Measurements from ENCODE around the gene RXRB. TPM values are rescaled to one million over a fixed set of nuclear protein-coding genes. Genes with fewer than 3 reads are reported as not detected.

RXRB gene
- total RNA-seq, 4 donors from 2014 or later = 17.3 to 27.7 (median 24.8) TPM

- TF ChIP-seq CTCF (IDR thresholded peaks at IDR 0.05; ENCODE audit: low read depth) = no peak
Measured at GRCh38 chr6:33189164-33189563, 11.3 kb downstream of the RXRB start.

GRCh38 chr6:33187809-33188208, 12.7 kb downstream of the RXRB start:
- no peak for TF ChIP-seq CTCF (IDR thresholded peaks at IDR 0.05; ENCODE audit: low read depth)

- no peak for TF ChIP-seq CTCF (IDR thresholded peaks at IDR 0.05; ENCODE audit: low read depth)
Measured at GRCh38 chr6:33185654-33186187, 14.7 kb downstream of the RXRB start.

- TF ChIP-seq CTCF (IDR thresholded peaks at IDR 0.05; ENCODE audit: low read depth) = no peak
Measured at GRCh38 chr6:33185190-33185589, 15.3 kb downstream of the RXRB start.

GRCh38 chr6:33183071-33183683, 17.3 kb downstream of the RXRB start:
- no peak for TF ChIP-seq CTCF (IDR thresholded peaks at IDR 0.05; ENCODE audit: low read depth)

- TF ChIP-seq CTCF (IDR thresholded peaks at IDR 0.05; ENCODE audit: low read depth) = no peak
Measured at GRCh38 chr6:33181141-33181540, 19.3 kb downstream of the RXRB start.

- TF ChIP-seq CTCF (IDR thresholded peaks at IDR 0.05; ENCODE audit: low read depth) = no peak
Measured at GRCh38 chr6:33178755-33179475, 21.6 kb downstream of the RXRB start.
